Left lung (tissue), 14 donors: Measurements from ENCODE around the gene FAM185A. TPM values are rescaled to one million over a fixed set of nuclear protein-coding genes. Genes with fewer than 3 reads are reported as not detected.
"Not testable (repeated sequence)": the region's sequence is repeated elsewhere in the genome, so short reads cannot be mapped to it uniquely, and the experiment has no call there.

Experiments
- ATAC-seq: fragments of 200-7000 bp; cut with Tn5 transposase; one replicate; pipeline ENCODE4 v1.9.1; 2020; ENCODE audit warnings: moderate library complexity
- DNase-seq, 4 donors: peaks; one replicate each; pipeline ENCODE4 v3.0.0-alpha.2; 2013 to 2020
- H3K27ac ChIP-seq, 2 donors: fragments of 200-600 bp; sonication (generic) in 1 of 2; one replicate each; pipeline versions ENCODE4 v1.5.0 to v1.8.0; 2020 to 2021
- H3K27me3 ChIP-seq, 2 donors: fragments of 200-600 bp; sonication (generic) in 1 of 2; one replicate each; pipeline versions ENCODE4 v1.5.0 to v1.8.0; 2020 to 2021
- H3K36me3 ChIP-seq, 2 donors: fragments of 200-600 bp; sonication (generic) in 1 of 2; one replicate each; pipeline versions ENCODE4 v1.5.0 to v1.8.0; 2020 to 2021
- H3K4me1 ChIP-seq, 2 donors: fragments of 200-600 bp; one replicate each; pipeline ENCODE4 v1.8.0; 2021
- H3K4me3 ChIP-seq, 2 donors: fragments of 200-600 bp; sonication (generic) in 1 of 2; one replicate each; pipeline versions ENCODE4 v1.5.0 to v1.8.0; 2020 to 2021; ENCODE audit warnings: mild to moderate bottlenecking in 1 of 2
- H3K9me3 ChIP-seq, 2 donors: fragments of 200-600 bp; sonication (generic) in 1 of 2; one replicate each; pipeline versions ENCODE4 v1.5.0 to v1.8.0; 2020 to 2021
- intact Hi-C, 2 donors: fragments of 100-400 bp; cut with DNase I; formaldehyde crosslinking; loops; one replicate each; pipeline versions ENCODE4 v1.11.2 to v1.14.2; 2022
- long read RNA-seq, 12 donors: library from polyadenylated mRNA in 2 of 12; unstranded in 2 of 12; transcript quantifications; one replicate each; pipeline ENCODE4 v2.0.0 and lab custom pipeline, GENCODE V29; 2019 to 2026
- polyA plus RNA-seq, 6 donors: library from polyadenylated mRNA; unstranded; fragments of 120-200 nt; gene quantifications; one replicate each; pipeline ENCODE4 v1.2.1, GENCODE V29; 2013; ENCODE audit not compliant: insufficient read length in 6 of 6
- total RNA-seq, 2 donors: library from RNA; stranded (reverse); fragmentation: NEBNext Ultra II Directional; extraction: Animal tissue kit (Norgen Biotek cat#: 25700); gene quantifications; one replicate each; pipeline ENCODE4 v1.2.1, GENCODE V29; 2021
- donor health status: DM: no; HTN: yes; CAD: no.
- donor health status: DM: no; HTN: no; CAD: no.

FAM185A gene
- total RNA-seq (1 to 10 TPM; 7.1 to 7.7 TPM), polyA plus RNA-seq (10 to 100 TPM; 11.1 to 15.1 (median 12.6) TPM)
- long read RNA-seq, donor 1: 0 reads
- long read RNA-seq, donor 2, partial matches to known transcripts: 29 of 30 reads
- long read RNA-seq, donor 2, other reads (novel, unspliced or antisense): 0 of 30 reads
- long read RNA-seq, donor 3: 0 reads
- long read RNA-seq, donor 4, partial matches to known transcripts: 0 of 7 reads
- long read RNA-seq, donor 4, other reads (novel, unspliced or antisense): 2 of 7 reads
- long read RNA-seq, donor 5, partial matches to known transcripts: 12 of 13 reads
- long read RNA-seq, donor 5, other reads (novel, unspliced or antisense): 0 of 13 reads
- long read RNA-seq, donor 6, partial matches to known transcripts: 21 of 21 reads
- long read RNA-seq, donor 6, other reads (novel, unspliced or antisense): 0 of 21 reads
- long read RNA-seq, donor 7, partial matches to known transcripts: 0 of 1 reads
- long read RNA-seq, donor 7, other reads (novel, unspliced or antisense): 0 of 1 reads
- long read RNA-seq, donor 8, partial matches to known transcripts: 0 of 1 reads
- long read RNA-seq, donor 8, other reads (novel, unspliced or antisense): 0 of 1 reads
- long read RNA-seq, donor 9: 0 reads
- long read RNA-seq, donor 10, partial matches to known transcripts: 0 of 1 reads
- long read RNA-seq, donor 10, other reads (novel, unspliced or antisense): 1 of 1 reads
- long read RNA-seq, donor 11, partial matches to known transcripts: 0 of 1 reads
- long read RNA-seq, donor 11, other reads (novel, unspliced or antisense): 0 of 1 reads
- long read RNA-seq, donor 12, partial matches to known transcripts: 0 of 3 reads
- long read RNA-seq, donor 12, other reads (novel, unspliced or antisense): 0 of 3 reads

DNA sequence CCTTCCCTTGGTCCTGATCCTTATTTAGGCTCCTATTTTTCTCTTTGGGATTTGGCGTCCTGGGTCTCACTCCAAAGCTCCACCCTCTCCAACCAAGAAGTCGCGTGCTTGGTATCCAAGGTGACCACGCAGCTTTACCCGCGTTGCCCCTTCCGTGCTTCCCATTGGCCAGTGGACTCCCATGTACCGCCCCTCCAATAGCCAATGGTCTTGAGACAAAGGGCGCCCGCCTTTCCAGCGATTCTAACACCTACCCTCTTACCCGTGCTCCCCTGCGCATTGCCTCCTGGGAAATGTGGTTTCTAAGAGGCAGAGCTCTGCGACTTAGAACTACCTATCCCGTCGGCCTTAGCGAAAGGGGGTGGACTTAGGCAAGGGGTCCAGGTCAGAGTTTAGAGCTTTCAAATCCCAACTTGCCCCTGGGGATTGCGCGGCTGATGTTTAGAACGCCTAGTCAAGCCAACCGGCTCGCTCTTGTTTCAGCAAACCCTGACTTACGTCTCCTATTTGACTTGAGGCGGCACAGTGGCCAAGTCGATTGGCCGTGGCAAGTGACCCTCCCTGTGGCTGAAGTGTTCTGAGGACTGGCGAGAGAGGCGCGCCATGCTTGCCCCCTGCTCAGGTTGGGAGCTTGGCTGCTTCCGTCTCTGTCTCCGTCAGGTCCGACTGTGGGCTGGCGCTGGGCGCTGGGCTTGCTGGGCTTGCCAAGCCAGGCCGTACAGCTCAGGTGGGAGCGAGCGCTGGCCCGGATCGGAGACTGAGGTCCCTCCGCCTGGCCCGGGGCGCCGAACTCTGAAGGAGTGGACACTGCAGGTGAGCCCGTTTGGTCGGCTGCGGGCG is at the start of gene FAM185A:
TSS of gene FAM185A (plus strand) at position 395 of the 840 bp plus-strand sequence. CDS start at position 604, 209 bp downstream.
- H3K27me3 ChIP-seq, intact Hi-C loops, H3K36me3 ChIP-seq, H3K9me3 ChIP-seq: not testable (repeated sequence)
- DNase-seq (peak; percentile 94 to 99 (median 98)), ATAC-seq (peak; percentile 98)
- peak within 1 kb of the TSS; percentile 33 to 63 for H3K27ac ChIP-seq
- H3K4me1 ChIP-seq: peaks cover 6 to 11% of the 10 kb centered on the region in 2 donors
- H3K4me3 ChIP-seq: peak within 1 kb of the TSS; percentile 61 to 64

DNA sequence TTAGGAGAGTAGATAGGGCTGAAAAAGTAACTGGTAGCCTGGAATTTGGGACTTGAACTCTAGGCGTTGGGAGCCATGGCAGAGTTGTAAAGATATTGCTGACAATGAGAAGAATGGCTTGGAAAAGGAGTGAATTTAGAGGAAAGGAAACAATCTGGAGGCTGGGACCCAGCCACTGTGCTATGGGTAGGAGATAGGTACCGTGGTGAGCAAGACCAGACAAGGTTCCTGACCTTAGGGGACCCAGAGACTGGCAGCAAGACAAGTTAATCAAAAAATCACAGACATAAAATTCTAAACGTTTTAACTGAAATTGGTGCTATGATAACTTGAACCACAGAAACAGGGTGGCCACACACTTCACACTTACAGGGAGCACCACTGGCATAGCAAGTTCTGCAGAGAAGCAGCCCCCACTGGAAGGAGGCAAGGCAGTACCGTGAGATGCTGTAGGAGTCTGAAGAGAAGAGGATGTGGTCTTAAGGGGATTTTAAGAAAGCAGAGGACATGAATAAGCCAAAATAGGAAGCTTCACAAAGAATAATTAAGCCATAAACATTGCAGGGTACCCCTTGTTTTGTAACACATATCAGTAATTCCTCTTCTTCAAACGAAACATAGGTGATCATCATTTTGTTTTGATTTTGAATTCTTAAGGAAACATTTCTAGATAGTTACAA is 35.6 kb upstream of the FAM185A start:
- intact Hi-C loops, H3K9me3 ChIP-seq, H3K27me3 ChIP-seq, H3K4me3 ChIP-seq, DNase-seq, ATAC-seq, H3K36me3 ChIP-seq, H3K27ac ChIP-seq, H3K4me1 ChIP-seq: not testable (repeated sequence)

DNA sequence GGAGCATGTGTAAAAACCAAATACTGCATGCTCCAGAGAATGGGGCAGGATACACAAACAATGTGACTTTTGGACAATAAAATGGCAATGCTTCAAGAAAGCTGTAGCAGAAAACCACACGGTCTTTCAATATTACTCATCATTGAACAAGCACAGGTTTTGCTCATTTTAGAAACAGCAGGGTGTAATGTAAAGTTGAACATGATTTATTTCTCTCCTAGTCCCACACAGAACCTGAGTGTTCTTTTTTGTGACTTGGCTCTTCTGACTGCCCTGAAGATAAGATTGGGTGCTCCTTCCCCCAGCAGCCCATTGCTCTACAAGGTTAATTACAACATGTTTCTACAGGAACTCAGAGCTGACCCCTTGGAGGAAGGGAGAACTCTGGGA is 35.1 kb upstream of the FAM185A start:
- H3K4me3 ChIP-seq, intact Hi-C loops, H3K36me3 ChIP-seq, ATAC-seq, DNase-seq, H3K27me3 ChIP-seq, H3K9me3 ChIP-seq, H3K27ac ChIP-seq, H3K4me1 ChIP-seq: not testable (repeated sequence)

DNA sequence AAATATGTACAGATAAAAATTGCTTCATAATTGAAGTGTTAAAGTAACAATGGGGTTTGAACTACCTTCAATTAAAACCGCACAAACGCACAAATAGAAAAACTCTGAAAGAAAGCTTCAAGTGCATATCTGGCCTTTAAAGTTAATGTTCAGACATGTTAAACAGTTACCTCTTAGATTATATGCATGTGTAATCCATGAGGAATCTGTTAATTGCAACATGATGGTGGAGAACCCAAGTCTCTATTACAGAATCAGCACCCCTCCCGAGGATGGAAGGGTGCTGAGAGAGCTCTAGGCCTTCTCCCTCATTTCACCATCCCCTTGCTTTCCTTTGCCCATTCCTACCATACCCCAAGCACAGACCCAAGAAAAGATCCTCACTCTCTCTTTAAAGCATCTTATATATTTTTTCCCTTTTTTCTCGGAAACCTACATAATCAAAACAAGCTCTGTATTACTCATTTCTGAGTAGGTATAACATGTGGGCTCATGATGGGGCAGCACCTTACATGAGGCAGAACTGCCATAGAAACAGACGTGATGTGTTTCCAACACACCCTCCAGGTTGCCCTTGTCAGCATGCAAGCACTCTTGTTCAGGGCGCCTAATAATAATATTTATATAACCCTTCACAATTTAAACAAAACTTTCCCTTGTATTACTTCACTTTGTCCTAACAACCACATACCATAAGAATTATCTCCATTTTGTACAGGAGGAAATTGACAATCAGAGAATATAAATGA is 33.9 kb upstream of the FAM185A start:
- H3K27me3 ChIP-seq, H3K36me3 ChIP-seq, H3K4me1 ChIP-seq, intact Hi-C loops, DNase-seq, H3K27ac ChIP-seq, H3K9me3 ChIP-seq, ATAC-seq, H3K4me3 ChIP-seq: not testable (repeated sequence)

DNA sequence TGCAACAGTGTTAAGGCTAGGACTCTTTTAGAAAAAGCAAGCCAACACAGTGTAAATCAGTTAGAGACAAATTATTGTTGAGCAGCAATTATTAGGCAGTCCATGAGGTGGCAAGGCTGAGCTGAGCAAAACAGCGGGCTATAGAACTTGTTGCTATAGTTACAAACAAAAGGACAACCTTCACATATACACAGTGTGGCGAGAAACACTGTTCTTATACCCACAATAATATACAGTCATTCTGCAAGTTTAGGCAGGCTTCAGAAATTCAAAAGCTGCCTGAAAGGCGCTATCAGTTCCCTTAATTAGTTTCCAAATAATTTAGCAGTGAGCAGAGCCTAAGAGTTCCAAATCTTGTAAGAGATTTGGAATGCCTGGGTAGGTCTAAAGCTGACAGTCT is 33.1 kb upstream of the FAM185A start:
- H3K4me3 ChIP-seq, DNase-seq, H3K27me3 ChIP-seq, H3K9me3 ChIP-seq, intact Hi-C loops, H3K4me1 ChIP-seq, H3K36me3 ChIP-seq, H3K27ac ChIP-seq: not testable (repeated sequence)
- ATAC-seq: peak; percentile 32

DNA sequence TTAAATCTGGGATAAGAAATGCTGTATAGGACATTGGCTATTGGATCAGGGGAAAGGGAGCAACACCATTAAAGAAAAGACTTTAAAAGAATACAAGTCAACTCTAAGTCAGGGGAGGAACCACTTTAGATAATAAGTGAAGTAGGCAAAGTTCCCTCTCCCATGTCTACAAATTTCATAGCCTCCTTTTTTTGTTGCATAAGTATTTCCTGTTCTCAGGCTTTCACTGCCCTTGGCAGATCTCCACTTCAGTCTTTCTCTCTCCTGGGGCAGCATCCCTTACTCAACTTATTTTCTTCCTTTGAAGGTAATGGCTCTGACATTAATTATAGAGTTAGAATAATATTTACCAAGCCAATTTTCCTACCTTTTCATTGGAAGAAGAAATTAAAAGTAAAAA is 30.3 kb upstream of the FAM185A start:
- H3K4me1 ChIP-seq, H3K9me3 ChIP-seq, intact Hi-C loops, H3K4me3 ChIP-seq, H3K27ac ChIP-seq, H3K27me3 ChIP-seq, ATAC-seq, H3K36me3 ChIP-seq, DNase-seq: not testable (repeated sequence)

DNA sequence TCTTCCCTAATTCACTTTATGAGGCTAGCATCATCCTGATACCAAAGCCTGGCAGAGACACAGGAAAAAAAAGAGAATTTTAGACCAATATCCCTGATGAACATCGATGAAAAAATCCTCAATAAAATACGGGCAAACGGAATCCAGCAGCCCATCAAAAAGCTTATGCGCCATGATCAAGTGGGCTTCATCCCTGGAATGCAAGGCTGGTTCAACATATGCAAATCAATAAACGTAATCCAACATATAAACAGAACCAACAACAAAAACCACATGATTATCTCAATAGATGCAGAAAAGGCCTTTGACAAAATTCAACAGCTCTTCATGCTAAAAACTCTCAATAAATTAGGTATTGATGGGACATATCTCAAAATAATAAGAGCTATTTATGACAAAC is 22.6 kb upstream of the FAM185A start:
- DNase-seq, ATAC-seq, H3K9me3 ChIP-seq, H3K27ac ChIP-seq, H3K4me1 ChIP-seq, intact Hi-C loops, H3K27me3 ChIP-seq, H3K36me3 ChIP-seq, H3K4me3 ChIP-seq: not testable (repeated sequence)

DNA sequence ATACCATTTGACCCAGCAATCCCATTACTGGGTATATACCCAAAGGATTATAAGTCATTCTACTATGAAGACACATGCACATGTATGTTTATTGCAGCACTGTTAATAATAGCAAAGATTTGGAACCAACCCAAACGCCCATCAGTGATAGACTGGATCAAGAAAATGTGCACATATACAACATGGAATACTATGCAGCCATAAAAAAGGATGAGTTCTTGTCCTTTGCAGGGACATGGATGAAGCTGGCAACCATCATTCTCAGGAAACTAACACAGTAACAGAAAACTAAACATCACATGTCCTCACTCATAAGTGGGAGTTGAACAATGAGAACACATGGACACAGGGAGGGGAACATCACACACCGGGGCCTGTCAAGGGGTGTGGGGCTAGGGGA is 19.1 kb upstream of the FAM185A start:
- H3K4me3 ChIP-seq, H3K4me1 ChIP-seq, H3K9me3 ChIP-seq, H3K36me3 ChIP-seq, DNase-seq, ATAC-seq, intact Hi-C loops, H3K27ac ChIP-seq, H3K27me3 ChIP-seq: not testable (repeated sequence)

DNA sequence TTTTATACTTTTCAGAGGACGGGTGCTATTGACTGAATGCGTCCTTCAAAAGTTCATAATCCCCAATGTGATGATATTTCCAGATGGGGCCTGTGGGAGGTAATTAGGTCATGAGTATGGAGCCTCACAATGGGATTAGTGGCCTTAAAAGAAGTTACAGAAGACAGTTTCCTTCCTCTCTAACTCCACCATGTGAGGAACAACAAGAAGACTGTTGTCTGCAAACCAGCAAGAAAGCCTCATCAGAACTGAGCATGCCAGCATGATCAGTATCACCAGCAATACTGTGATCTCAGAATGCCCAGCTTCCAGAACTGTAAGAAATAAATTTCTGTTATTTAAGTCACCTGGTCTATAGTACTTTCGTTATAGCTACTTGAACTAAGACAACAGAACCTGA is 18.4 kb upstream of the FAM185A start:
- H3K4me1 ChIP-seq, H3K27ac ChIP-seq, ATAC-seq, H3K9me3 ChIP-seq, H3K27me3 ChIP-seq, intact Hi-C loops, H3K36me3 ChIP-seq, DNase-seq, H3K4me3 ChIP-seq: not testable (repeated sequence)

DNA sequence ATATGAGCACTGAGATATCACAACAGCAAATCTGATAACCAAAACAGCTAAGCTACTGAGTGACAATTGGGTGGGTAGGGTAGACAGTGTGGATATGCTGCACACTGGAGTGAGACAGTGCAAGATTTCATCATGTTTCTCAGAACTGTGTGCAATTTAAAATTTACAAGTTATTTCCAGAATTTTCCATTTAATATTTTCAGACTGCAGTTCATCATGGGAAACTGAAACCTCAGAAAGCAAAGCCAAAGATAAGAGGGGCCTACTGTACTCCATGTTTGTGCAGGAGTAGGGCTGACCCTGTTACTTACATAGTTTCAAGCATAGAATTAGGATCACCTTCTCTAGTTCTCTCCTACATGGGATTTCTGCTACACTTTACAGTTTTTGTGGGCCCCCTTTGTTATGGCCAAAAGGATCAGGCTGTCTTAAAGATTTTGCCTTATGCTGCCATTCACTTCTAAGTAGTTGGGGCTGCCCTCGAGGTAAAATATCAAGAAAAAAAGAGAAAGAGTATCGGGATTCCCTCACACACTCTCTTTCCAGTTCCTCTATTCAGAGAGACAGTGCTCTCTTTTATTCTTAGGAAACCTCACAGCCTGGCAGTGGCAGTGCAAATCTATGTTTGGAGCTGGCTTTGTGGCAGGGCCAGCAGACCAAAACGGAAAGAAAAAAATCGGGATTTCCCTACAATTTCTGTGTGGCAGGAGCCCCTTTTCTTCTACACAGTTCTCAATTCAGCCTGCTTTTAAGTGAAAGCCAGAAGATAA is 6.6 kb upstream of the FAM185A start:
- ATAC-seq, DNase-seq, H3K36me3 ChIP-seq, H3K4me3 ChIP-seq, intact Hi-C loops, H3K9me3 ChIP-seq, H3K4me1 ChIP-seq, H3K27ac ChIP-seq, H3K27me3 ChIP-seq: not testable (repeated sequence)

DNA sequence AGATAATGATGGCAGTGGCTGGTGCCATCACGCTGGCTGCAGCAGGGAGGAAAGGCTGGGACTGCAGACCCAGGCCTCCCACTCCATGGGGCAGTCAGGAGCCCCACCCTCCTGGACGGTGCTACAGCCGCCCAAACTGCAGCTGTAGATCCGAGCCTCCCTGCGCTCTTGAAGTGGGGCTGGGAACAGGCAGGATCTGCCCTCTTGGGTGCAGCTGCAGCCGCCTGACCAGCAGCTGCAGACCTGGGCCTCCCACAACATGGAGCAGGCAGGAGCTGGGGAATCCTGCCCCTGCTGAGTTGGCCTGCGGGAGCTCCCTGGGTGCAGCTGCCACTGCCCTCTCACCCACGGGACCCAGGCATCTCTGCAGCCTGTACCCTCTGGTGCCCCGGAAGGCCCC is 4.9 kb upstream of the FAM185A start:
- H3K9me3 ChIP-seq, H3K4me3 ChIP-seq, H3K4me1 ChIP-seq, H3K36me3 ChIP-seq, intact Hi-C loops, DNase-seq, H3K27ac ChIP-seq, ATAC-seq, H3K27me3 ChIP-seq: not testable (repeated sequence)
